HG03460 (cell line): ENCODE measurements around the gene STIM1.
"Not testable (repeated sequence)": the region's sequence is repeated elsewhere in the genome, so short reads cannot be mapped to it uniquely, and the experiment has no call there.

Source experiments
- ATAC-seq: cut with Tn5 transposase; IDR thresholded peaks from one replicate; pipeline ENCODE4 v1.9.1; 2021; ENCODE audit not compliant: unreplicated experiment

Gene STIM1

DNA sequence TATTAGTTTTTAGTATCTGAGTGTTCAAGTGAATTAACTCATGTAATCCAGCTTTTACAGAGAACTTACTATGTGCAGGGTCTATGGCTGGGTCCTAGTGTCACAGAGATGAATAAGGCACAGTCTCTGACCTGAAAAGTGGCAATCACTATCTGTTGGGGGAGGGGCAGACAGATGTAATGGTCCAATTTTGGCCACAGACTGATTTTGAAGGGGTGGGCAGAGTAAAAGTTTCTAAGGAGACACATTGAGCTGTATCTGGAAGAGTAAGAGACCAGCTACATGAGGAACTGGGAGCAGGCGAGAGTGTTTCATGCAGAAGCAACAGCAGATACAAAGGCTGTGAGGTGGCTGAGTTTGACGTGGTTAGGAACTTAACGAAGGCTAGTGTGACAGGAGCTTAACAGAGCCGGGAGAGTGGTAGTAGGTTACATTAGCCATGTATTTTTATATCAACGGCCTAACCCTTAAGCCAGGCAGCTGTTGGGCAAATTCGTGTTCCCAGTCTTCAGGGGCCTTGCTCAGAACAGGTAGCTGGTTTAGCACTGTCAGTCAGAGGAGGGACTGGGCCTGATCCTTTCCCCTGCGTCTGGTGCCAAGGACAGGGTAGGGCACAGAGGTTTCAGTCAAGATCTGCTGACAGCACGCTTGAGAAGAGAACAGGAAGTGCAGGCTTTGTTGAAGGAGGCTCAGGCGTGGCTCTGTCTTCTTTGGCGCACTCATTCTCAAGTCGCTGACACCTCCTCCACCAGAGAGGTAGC is 1.4 kb upstream of the STIM1 start:
- peak; percentile 47 for ATAC-seq

DNA sequence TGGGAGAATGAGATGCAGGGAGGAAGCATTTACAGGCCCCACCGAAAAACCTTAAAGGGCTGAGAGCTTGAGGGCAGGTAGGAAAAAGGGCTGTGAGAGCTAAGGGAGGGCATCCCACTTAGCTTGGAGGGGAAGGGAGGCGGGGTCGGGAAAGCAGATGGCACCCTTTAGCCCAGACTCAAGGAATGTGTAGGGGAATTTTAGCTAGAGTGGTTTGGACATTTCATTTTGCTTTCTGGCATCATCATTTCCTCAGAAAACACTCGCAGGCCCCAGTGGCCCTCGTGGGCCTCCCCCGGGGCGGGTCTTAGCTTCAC is 846 bp upstream of the STIM1 start:
- ATAC-seq: no peak

DNA sequence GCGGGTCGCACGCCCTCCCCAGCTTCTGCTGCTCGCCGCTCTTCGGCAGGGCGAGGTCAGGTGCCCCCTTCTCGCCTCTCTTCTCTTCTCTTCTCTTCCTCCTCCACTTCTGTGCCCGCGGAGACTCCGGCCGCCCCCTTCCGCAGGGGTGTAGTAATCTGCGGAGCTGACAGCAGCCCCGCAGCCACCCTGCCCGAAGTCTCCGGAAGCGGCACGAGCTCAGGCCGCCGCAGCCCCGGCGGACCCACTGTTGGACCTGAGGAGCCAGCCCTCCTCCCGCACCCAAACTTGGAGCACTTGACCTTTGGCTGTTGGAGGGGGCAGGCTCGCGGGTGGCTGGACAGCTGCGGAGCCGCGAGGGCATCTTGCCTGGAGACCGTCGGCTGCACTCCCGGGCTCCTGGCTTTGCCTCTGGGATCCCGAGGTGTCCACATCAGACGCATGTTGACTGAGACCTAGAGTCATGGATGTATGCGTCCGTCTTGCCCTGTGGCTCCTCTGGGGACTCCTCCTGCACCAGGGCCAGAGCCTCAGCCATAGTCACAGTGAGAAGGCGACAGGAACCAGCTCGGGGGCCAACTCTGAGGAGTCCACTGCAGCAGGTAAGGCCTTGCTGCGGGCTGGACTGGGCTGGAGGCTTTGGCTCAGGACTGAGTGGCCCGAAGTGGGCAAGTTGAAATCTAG is 486 bp downstream of the STIM1 start:
- ATAC-seq: peak; percentile 12

DNA sequence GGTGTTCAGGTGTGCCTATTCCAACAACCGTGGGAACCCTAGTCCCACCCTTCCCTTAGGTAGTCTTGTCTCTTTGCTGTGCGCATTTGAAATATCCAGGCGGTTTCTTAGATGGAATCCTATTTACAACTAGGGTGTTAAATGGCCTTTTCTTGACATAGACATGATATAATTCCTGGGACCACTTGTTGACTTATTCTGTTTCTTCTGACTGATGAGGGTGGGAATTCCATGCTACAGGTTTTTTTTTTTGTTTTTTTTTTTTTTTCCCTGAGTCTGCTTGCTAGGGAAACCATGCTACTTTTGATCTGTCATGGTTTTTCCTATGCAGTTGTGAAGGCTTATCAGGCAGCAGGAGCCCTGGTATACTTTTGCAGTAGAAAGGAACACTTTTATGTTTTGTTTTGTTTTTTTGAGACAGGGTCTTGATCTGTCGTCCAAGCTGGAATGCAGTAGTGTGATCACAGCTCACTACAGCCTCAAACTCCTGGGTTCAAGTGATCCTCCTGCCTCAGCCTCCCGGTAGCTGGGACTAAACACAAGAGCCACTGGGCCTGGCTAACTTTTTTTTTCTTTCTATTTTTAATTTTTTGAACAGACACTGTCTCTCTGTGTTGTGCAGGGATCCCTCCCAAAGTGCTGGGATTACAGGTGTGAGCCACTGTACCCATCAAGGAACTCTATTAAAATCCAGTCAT is 1.5 kb downstream of the STIM1 start:
- no peak for ATAC-seq

DNA sequence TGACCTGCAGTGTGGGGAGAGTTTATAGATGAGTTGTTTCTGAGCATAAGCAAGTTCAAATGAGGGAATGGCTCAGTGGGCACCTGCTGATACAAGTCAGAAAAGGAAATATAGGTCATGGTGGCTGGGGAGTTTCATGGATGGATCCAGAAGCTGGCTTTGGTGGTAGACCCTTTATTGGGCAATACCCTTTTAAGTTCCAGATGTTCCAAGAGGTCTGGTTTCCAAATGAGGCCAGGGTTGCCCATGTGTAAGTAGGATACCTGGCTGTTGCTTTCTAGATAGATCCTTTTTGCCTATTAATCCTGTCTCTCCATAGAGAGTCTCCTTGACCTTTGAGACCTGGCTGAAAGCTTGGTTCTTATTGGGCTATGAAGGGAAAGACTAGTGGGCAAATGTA is 2.2 kb downstream of the STIM1 start:
- no peak for ATAC-seq

DNA sequence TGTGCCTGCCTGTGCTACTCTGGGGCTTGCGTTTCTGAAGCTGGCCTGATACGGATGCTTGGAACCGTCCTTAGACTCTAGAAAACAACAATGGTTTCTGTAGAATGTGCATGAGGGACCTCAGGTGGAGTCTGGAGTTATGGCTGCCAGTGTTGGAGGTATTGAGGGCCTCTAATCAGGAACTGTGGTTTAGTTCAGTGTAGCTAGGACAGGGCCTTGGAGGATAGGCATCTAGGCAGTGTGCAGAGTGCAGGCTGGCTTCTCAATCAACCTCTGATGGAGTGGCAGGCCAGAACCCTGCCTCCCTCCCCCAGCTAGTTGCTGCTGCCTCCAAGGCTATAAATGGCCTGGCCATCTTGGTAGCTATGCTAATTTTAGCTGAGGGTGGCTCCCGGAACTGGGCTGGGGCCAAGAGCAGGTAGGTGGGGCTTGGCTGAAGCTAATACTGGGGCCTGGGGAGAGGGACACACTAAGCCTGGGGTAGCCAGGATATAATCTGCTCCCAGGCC is 4.0 kb downstream of the STIM1 start:
- ATAC-seq: peak; percentile 41

DNA sequence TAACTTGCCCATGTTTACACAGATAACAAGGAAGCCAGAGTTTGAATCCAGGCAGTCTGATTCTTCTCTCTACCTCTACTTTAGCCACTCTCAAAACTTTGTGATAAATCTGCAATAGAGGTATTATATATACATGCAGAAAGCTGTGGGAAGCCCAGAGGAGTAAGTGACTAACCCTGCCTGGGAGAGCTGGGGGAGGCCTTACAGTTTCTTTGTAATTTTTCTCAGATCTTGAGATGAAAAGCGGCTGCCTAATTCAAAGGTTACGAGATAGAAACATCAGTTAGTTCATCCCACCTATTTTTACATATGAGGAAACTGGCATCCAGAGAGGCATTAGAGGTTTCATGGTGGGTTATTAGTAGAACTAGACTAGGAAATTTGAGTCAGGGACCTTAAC is 4.9 kb downstream of the STIM1 start:
- ATAC-seq: no peak

DNA sequence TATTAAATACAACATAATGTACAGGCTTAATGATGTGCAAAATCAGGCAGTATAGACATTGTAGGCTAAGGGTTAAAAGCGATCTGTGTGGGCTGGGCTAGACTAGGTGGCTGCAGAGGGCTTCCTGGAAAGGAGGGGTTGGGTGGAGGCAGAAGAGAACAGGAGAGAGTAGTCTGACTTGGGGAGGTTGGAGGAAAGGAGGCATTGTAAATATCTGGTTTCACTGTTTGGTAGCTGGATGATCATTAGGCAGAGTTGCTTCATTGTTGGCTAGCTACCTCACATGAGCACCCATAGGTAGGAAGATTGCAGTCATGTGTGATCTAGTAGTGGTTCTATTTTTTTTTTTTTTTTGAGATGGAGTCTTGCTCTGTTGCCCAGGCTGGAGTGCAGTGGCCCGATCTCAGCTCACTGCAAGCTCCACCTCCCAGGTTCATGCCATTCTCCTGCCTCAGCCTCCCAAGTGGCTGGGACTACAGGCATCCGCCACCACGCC is 5.5 kb downstream of the STIM1 start:
- not testable (repeated sequence) for ATAC-seq

DNA sequence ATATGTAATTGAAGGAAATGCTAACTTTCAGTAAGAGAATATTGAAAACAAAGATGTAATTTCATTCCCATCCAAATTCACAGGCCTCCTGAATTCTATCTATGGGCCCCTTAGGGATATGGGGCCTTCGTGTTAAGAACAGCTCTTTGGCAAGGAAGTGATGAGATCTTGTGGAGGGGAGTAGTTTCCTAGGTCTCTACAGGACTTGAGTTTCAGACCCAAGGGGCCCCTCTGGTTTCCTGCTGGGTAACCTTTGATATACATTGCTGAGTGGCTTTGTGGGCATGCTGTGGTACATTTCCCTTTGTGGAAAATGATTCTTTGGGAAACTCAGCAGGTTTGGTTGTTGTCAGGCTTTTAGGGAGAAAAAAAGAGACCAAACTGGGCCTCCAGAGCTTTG is 6.2 kb downstream of the STIM1 start:
- no peak for ATAC-seq

DNA sequence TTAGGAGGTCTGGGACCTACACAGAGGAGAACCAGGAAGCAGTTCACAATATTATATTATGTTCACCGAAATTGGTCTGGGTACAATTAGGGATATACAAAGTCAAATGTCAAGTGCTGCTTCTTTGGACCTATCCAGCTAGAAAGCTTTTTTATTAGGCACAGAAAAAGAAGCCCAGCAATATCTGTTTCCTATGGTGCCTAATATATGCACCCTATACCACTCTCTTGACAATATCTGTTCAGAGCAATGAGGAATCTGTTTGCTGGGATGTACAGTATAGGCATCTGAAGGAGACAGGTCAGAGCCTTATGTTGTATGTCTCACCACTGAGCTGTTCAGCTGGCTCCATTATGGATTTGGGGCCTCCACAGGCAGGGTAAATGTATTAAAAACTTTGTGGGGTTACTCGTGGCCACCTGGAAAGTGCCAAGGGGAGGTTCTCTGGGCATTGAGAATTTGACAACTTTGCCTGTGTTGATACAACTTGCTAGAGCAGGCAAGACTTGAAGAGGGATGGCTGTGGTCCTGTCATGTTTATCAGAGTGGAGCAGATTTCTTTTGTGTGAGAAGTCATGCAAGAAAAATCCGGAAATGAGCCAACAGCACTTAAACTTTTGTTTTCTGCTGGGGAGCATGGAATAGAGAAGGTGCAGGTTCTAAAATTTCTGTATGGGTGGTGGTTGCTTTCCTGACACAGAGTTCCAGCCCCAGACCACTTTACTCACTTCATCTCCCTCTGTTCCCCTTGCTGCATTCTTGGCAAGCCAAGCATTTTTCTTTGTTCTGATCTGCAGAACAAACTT is 10.1 kb downstream of the STIM1 start:
- ATAC-seq: peak; percentile 32

DNA sequence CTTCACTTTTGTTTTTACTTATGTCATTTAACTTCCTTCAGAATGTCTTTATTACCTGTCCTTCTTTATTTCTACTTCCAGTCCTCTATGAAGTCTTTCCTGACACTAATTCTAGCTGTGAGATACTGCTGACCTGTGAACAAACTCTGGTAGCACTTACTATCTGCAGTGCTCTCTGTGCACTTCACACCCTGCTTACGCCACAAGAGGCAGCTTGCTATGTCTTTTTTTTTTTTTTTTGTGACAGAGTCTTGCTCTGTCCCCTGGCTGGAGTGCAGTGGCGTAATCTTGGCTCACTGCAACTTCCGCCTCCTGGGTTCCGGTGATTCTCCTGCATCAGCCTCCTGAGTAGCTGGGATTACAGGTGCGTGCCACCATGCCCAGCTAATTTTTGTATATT is 10.7 kb downstream of the STIM1 start:
- ATAC-seq: no peak

DNA sequence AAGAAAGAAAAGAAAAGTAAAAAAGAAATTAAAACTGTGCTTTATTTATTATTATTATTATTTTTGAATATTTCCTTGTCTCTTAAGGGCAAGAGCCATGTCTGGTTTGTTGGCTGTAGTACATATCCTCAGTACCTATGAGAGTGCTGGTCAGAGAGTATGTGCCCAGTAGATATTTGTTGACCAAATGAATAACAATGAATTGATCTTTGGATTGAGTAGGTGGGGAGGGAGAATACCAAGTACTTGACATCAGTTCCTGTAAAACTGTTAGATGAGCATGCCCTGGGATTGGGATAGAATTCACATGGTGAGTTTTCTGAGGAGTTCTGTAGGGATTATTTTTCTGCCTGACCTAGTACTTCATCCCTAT is 11.4 kb downstream of the STIM1 start:
- no peak for ATAC-seq

DNA sequence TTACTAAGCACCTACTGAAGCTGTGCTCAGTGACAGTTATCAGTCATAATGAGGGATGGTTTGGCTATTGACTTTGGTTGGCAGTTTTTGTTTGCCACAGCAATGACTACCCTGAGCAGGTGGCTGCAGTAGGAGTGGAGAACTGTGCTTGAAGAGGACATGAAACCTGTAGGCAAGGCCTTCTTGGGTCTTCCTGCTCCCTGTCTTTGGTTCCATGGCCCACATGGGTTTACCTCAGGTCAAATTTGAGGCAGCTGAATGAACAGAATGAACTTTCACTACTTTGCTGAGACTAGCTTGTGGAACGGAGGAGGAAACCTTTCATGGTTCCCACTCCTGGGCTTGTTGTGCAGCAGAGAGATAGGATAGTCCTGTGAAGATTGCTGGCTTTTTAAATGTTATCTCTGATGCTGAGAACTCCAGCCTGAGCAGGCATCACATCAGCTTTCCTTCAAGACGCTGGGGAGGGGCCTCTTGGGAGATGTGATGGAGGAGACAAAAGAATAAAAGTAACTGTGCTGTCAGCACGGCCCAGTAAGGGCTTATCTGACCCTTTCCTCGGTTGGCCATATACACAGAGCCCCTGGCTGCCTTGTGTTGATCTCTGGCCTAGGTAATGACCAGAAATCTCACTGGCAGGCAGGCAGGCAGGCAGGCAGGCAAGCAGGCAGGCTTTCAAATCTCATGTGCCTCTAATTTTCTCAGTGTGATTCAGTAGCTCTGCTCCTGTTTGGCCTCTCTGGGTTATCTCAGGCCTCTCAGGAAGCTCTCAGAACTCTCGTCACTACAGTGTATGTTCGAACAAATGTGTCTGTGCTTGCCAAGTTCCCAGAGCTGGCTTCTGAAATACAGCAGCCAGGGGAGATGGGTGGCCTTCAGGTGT is 12.0 kb downstream of the STIM1 start:
- ATAC-seq: peak; percentile 56

DNA sequence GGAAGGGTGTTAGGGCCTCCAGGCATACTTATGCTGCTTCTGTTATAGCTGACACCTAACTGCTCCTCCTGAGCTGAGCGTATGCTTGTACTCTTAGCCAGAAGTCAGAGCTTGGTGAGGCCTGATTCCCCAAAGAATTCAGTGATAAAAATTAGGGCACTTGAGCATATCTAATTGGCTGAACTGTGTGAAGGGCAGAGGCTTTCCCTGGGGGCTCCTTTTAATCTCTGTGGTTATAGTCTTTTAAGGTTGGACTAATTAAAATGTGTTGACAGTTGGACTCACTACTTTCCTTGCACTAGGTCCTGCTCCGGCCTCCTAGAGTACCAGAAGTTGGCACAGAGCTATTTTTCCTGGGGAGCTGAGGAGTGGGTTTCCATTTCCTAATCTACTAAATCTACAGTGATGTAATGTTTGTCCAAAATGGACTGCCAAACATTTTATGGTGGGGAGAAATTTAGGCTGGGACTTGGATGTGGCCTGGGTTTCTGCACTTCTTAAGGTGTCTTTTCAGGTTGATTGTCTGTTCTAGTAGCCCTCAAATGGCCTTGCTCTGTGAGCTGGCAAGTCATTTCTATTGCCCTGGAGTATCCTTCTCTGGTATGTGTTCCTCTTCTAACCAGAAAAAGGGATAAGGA is 18.4 kb downstream of the STIM1 start:
- ATAC-seq: no peak

DNA sequence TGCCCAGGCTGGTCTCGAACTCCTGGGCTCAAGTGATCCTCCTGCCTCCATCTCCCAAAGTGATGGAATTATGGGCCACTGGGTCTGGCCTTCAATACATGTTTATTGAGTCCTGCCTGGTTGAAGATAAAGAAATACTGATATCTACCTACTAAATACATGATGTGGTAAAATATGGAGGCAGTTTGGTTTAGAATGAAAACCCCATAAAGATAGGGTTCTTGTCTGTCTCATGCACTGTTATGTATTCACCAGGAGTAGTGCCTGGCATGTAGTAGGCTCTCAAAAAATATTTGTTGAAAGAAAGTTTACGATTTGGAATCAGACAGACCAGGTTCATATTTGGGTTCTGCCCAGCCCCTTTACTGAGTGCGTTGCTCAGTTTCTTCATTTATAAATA is 21.1 kb downstream of the STIM1 start:
- no peak for ATAC-seq

DNA sequence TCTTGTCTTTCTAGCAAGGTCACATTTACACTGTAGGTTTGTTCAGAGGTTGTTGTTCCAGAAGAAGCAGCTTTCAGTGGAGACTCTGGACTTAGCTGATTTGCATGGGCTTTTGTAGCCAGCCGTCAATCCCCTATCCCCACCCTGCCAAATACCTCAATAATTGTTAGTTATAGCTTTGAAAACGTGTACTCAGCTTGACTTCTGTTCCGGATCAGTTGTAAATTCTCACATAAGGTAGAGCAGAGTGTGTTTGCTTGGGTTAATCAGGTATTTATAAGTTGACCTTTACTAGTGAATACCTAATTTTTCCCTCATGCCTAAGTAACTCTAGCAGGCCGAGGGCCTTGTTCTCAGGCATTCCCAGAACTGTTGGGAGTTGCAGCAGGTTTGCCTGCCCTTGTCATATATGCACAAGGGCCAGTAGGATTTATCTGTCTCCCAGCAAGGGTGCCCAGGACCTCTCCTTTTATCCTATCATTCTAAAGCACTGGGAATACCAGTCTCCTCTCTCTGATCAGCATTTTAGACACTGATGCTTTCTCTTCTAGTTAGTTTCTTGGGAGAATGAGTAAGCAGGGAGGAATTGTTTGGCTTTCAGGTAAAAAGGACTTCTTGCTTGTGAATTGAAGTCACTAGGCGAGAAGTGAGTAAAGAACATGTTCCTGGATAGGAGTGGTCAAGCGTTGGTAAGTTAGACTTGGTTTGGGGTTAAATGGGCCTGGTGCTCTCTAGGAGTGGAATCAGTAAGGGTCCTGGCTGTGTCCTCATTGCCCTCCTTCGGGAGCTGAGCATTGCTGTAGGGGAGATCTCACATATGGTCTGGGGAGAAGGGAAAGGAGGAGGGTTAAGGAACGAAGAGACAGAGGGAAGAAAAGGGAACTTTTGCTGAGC is 22.1 kb downstream of the STIM1 start:
- no peak for ATAC-seq

DNA sequence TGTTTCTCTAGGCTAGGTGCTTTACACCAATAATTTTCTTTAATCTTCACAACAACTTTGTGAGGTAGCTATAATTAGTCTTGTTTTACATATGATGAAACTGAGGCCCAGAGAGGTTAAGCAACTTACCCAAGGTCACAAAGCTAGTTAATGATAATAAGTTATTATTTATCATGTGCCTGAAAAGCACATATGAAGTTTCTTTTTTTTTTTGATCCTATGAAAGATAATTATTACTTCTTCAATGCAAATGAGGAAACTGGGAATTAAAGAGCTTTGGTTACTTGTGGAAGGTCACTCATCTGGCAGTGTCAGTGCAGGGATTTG is 22.8 kb downstream of the STIM1 start:
- ATAC-seq: no peak

DNA sequence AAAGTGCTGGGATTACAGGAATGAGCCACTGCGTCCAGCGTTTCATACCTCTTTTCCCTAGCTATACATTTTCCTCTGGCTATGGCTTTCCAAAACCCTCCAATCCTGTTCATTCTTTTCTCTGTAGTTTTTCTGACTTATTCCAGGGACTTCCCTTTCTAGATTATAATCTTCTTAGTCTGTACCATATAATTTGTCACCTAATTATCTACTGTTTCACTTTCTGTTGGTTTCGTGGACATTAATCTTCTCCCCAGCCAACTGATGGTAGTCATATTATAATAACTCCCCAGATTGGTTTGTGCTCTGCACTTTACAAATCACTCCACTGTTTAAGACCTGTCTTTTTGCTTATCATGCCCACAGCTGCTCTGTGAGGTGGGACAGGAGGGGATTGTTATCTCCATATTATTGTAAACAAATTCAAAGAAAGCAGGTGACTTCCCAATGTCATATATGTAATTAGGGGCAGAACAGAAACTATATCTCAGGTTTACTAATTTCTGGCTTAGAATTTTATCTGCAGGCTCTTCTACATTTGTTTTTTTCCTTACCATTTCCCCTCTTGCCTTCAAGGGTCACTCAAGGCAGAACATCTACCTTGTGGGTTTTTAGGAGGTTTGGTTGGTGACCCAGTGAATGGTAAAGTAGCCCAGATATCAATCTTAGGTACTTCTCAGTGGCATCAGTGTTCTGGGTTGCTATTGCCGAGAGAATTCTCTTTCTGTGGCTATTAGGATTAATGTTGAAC is 23.9 kb downstream of the STIM1 start:
- peak; percentile 43 for ATAC-seq
